Measurements from ENCODE around the gene GSTA1. TPM values are rescaled to one million over a fixed set of nuclear protein-coding genes. Genes with fewer than 3 reads are reported as not detected.
"Not testable (repeated sequence)": the region's sequence is repeated elsewhere in the genome, so short reads cannot be mapped to it uniquely, and the experiment has no call there.

Gene GSTA1
- total RNA-seq, 1 experiment from 2014 or later, result not detected

- H3K4me1 Mint-ChIP-seq (ENCODE audit: low read depth, unreplicated experiment), result no peaks in the 10 kb centered on the region
- TF ChIP-seq CTCF (IDR thresholded peaks at IDR 0.05; ENCODE audit: unreplicated experiment), result no peak
- BruUV-seq (replicated peaks), result no TSS peak
- intact Hi-C loops (cut with micrococcal nuclease; ENCODE audit: unreplicated experiment), result no loop called here
- no peak overlapping the region for H3K27ac Mint-ChIP-seq (ENCODE audit: unreplicated experiment)
- peaks cover 86% of the 10 kb centered on the region for H3K27me3 Mint-ChIP-seq (ENCODE audit: unreplicated experiment)
- H3K4me3 Mint-ChIP-seq (ENCODE audit: low read depth, unreplicated experiment), result no peak overlapping the region
- no peaks in the 10 kb centered on the region for H3K9me3 Mint-ChIP-seq (ENCODE audit: low read depth, unreplicated experiment)
- DNase-seq, result no peak
- H3K36me3 Mint-ChIP-seq (ENCODE audit: insufficient read depth, unreplicated experiment), result no peaks in the 10 kb centered on the region
- CTCF ChIA-PET, result no interaction called here
Measured at GRCh38 chr6:52752310-52752709, 51.3 kb downstream of the GSTA1 start.

GRCh38 chr6:52749556-52750152 is 54.0 kb downstream of the GSTA1 start:
- Mint-ChIP-seq H3K27me3 (ENCODE audit: unreplicated experiment) (peaks cover 83% of the 10 kb centered on the region), H3K4me3 (ENCODE audit: low read depth, unreplicated experiment) (no peak overlapping the region), H3K9me3 (ENCODE audit: low read depth, unreplicated experiment) (no peaks in the 10 kb centered on the region), H3K4me1 (ENCODE audit: low read depth, unreplicated experiment) (no peaks in the 10 kb centered on the region), H3K36me3 (ENCODE audit: insufficient read depth, unreplicated experiment) (no peaks in the 10 kb centered on the region), H3K27ac (ENCODE audit: unreplicated experiment) (no peak overlapping the region)
- CTCF ChIA-PET, result no interaction called here
- no peak for TF ChIP-seq CTCF (IDR thresholded peaks at IDR 0.05; ENCODE audit: unreplicated experiment)
- no TSS peak for BruUV-seq (replicated peaks)
- DNase-seq, result no peak
- intact Hi-C loops (cut with micrococcal nuclease; ENCODE audit: unreplicated experiment), result no loop called here

GRCh38 chr6:52747301-52747700 is 56.3 kb downstream of the GSTA1 start:
- intact Hi-C loops (cut with micrococcal nuclease; ENCODE audit: unreplicated experiment); H3K4me3 Mint-ChIP-seq (ENCODE audit: low read depth, unreplicated experiment); H3K9me3 Mint-ChIP-seq (ENCODE audit: low read depth, unreplicated experiment); H3K36me3 Mint-ChIP-seq (ENCODE audit: insufficient read depth, unreplicated experiment); H3K4me1 Mint-ChIP-seq (ENCODE audit: low read depth, unreplicated experiment); CTCF ChIA-PET; BruUV-seq (replicated peaks); DNase-seq; H3K27ac Mint-ChIP-seq (ENCODE audit: unreplicated experiment): not testable (repeated sequence)
- H3K27me3 Mint-ChIP-seq (ENCODE audit: unreplicated experiment), result peaks cover 83% of the 10 kb centered on the region

GRCh38 chr6:52746213-52746612 is 57.4 kb downstream of the GSTA1 start:
- no peak for DNase-seq
- Mint-ChIP-seq H3K4me3 (ENCODE audit: low read depth, unreplicated experiment) (no peak overlapping the region), H3K27ac (ENCODE audit: unreplicated experiment) (no peak overlapping the region), H3K27me3 (ENCODE audit: unreplicated experiment) (peaks cover 81% of the 10 kb centered on the region), H3K4me1 (ENCODE audit: low read depth, unreplicated experiment) (no peaks in the 10 kb centered on the region), H3K36me3 (ENCODE audit: insufficient read depth, unreplicated experiment) (no peaks in the 10 kb centered on the region), H3K9me3 (ENCODE audit: low read depth, unreplicated experiment) (no peaks in the 10 kb centered on the region)
- BruUV-seq (replicated peaks), result no TSS peak
- CTCF ChIA-PET, result no interaction called here
- no peak for TF ChIP-seq CTCF (IDR thresholded peaks at IDR 0.05; ENCODE audit: unreplicated experiment)
- intact Hi-C loops (cut with micrococcal nuclease; ENCODE audit: unreplicated experiment), result no loop called here

- BruUV-seq (replicated peaks), result no TSS peak
- intact Hi-C loops (cut with micrococcal nuclease; ENCODE audit: unreplicated experiment), result no loop called here
- H3K27ac Mint-ChIP-seq (ENCODE audit: unreplicated experiment), result no peak overlapping the region
Measured at GRCh38 chr6:52745764-52746201, 57.8 kb downstream of the GSTA1 start.

More at GRCh38 chr6:52745764-52746201, 57.8 kb downstream of the GSTA1 start:
- no peaks in the 10 kb centered on the region for H3K4me1 Mint-ChIP-seq (ENCODE audit: low read depth, unreplicated experiment)
- no peak overlapping the region for H3K4me3 Mint-ChIP-seq (ENCODE audit: low read depth, unreplicated experiment)
- H3K27me3 Mint-ChIP-seq (ENCODE audit: unreplicated experiment), result peaks cover 81% of the 10 kb centered on the region
- DNase-seq, result no peak
- no peak for TF ChIP-seq CTCF (IDR thresholded peaks at IDR 0.05; ENCODE audit: unreplicated experiment)
- CTCF ChIA-PET, result no interaction called here
- no peaks in the 10 kb centered on the region for H3K36me3 Mint-ChIP-seq (ENCODE audit: insufficient read depth, unreplicated experiment)
- H3K9me3 Mint-ChIP-seq (ENCODE audit: low read depth, unreplicated experiment), result no peaks in the 10 kb centered on the region

Data from Calu3 (cell line).